Testis (tissue), 2 donors: ENCODE measurements around the gene UNG.

Source experiments
- CTCF ChIP-seq, 3 experiments: fragments of 450-650 bp in 2 of 3; fragments of 200-600 bp in 1 of 3; sonication (generic) in 1 of 3; IDR thresholded peaks; one replicate each; pipeline ENCODE4 v1.5.1; 2016 to 2019; ENCODE audit warnings: antibody characterized with exemption in 3 of 3, mild to moderate bottlenecking in 2 of 3, moderate library complexity in 1 of 3
- POLR2A ChIP-seq: fragments of 450-650 bp; IDR thresholded peaks from one replicate; pipeline ENCODE4 v1.6.1; 2017; ENCODE audit warnings: antibody characterized with exemption, mild to moderate bottlenecking, moderate library complexity

- TF ChIP-seq CTCF (IDR thresholded peaks at IDR 0.05): no peak
- no peak for TF ChIP-seq POLR2A
These were observed 3.3 kb downstream of the UNG start for GRCh38 chr12:109100741-109101140.
